Measurements from ENCODE around the gene C2orf92.

The C2orf92 gene

GRCh38 chr2:97726261-97727064, 57.0 kb downstream of the C2orf92 start:
- no peak overlapping the region for H3K4me3 ChIP-seq (ENCODE audit: low read depth, low read length)
- TF ChIP-seq, protein P1, sequence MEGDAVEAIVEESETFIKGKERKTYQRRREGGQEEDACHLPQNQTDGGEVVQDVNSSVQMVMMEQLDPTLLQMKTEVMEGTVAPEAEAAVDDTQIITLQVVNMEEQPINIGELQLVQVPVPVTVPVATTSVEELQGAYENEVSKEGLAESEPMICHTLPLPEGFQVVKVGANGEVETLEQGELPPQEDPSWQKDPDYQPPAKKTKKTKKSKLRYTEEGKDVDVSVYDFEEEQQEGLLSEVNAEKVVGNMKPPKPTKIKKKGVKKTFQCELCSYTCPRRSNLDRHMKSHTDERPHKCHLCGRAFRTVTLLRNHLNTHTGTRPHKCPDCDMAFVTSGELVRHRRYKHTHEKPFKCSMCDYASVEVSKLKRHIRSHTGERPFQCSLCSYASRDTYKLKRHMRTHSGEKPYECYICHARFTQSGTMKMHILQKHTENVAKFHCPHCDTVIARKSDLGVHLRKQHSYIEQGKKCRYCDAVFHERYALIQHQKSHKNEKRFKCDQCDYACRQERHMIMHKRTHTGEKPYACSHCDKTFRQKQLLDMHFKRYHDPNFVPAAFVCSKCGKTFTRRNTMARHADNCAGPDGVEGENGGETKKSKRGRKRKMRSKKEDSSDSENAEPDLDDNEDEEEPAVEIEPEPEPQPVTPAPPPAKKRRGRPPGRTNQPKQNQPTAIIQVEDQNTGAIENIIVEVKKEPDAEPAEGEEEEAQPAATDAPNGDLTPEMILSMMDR (IDR thresholded peaks at IDR 0.05; ENCODE audit: low read depth, low read length, missing control alignments), result no peak
- no peak for DNase-seq (ENCODE audit: low read depth)

- no peak for DNase-seq (ENCODE audit: low read depth)
- TF ChIP-seq, protein P1 (IDR thresholded peaks at IDR 0.05; ENCODE audit: low read depth, low read length, missing control alignments), result no peak
- H3K4me3 ChIP-seq (ENCODE audit: low read depth, low read length), result no peak overlapping the region
These were observed 57.8 kb downstream of the C2orf92 start for GRCh38 chr2:97727296-97727695.

DNA sequence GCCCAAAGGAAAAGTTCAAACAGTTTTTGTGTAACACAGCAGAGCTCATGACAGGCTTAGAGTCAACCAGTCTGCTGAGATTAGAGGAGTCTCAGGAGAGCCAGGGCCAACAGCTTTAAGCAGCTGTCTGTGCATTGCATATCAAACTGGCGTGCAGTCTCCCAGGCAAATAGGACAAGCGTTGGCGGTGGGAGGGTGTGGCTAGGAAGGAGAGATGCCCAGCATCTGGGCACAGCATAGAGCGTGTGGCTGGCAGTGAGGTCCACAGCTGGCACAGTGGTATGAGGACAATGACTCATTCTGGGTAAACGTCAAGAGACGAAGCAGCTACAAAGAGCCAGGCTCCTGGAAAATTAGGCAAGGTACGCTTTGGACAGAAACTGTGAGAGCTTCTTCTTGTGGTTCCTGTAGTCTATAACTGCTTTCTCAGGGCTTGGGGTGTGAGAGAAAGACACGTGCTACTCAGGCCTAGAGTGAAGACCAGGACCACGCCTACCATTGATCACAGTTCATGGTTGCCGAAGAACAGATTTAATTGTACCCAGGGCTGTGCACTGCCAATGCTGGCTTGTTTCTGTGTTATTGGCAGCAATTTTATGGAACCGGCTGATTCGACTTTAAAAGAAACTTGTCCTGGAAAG, 58.7 kb downstream of the C2orf92 start:
- H3K4me3 ChIP-seq (ENCODE audit: low read depth, low read length), result no peak overlapping the region
- DNase-seq (ENCODE audit: low read depth), result no peak
- TF ChIP-seq, protein P1 (IDR thresholded peaks at IDR 0.05; ENCODE audit: low read depth, low read length, missing control alignments), result no peak

DNA sequence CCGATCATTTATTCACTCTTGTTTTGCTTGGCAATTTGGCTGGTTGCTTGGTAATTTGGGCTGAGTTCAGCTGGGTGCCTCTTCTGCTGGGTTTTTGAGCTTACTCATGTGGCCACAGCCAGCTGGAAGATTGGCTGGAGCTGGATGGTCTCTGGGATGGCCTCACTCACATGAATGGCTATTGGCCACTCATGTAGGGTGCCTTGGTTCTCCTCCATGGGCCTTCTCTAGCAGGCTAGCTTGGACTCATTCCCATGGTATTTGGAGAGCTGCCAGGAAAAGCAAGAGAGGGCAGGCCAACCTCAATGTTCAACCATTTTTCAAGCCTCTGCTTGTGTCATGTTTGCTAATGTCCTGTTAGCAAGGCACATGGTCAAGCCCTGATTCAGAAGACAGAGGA, 60.7 kb downstream of the C2orf92 start:
- TF ChIP-seq, protein P1 (IDR thresholded peaks at IDR 0.05; ENCODE audit: low read depth, low read length, missing control alignments), result no peak
- H3K4me3 ChIP-seq (ENCODE audit: low read depth, low read length), result no peak overlapping the region
- DNase-seq (ENCODE audit: low read depth), result no peak

GRCh38 chr2:97731274-97732020, 61.9 kb downstream of the C2orf92 start:
- no peak for DNase-seq (ENCODE audit: low read depth)
- TF ChIP-seq, protein P1 (IDR thresholded peaks at IDR 0.05; ENCODE audit: low read depth, low read length, missing control alignments), result no peak
- no peak overlapping the region for H3K4me3 ChIP-seq (ENCODE audit: low read depth, low read length)

DNA sequence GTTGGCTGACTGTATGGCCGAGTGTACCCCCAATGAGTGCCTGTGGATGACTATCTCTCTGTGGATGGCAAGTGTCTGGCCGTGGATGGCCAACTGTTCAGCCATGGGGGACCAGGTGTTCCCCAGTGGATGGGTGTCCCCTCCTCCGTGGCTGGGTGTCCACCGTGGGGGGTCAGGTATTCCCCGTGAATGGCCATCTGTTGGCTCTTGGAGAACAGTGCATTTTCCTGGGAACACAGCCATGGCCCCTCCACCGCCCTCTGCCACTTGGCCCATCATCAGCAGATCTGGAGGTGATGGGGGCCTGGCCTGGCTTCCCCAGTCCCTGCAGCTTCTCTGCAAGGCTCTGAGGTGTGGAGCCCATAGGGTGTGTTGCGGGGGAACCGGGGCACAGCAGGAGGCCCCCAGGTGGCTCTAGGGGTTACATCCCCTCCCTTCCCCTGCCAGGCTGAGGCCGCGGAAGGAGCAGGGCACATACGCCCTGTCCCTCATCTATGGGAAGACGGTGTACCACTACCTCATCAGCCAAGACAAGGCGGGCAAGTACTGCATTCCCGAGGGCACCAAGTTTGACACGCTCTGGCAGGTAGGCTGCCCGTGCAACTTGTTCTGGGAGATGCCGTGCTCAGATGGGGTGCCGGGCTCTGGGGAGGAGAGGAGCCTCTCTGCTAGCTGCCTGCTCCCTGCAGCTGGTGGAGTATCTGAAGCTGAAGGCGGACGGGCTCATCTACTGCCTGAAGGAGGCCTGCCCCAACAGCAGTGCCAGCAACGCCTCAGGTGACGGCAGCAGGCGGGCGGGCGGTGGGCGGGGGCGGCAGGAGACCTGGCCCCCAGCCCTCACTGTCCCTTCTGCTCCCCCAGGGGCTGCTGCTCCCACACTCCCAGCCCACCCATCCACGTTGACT, 63.2 kb downstream of the C2orf92 start:
- TF ChIP-seq, protein P1 (IDR thresholded peaks at IDR 0.05; ENCODE audit: low read depth, low read length, missing control alignments), result no peak
- no peak for DNase-seq (ENCODE audit: low read depth)
- H3K4me3 ChIP-seq (ENCODE audit: low read depth, low read length), result no peak overlapping the region
